HG03060 (cell line): ENCODE data around the gene JAK1.

Experiments used
- ATAC-seq: cut with Tn5 transposase; IDR thresholded peaks from one replicate; pipeline ENCODE4 v1.9.1; 2021; ENCODE audit warnings: low read depth, moderate number of reproducible peaks; ENCODE audit not compliant: unreplicated experiment

The JAK1 gene

DNA sequence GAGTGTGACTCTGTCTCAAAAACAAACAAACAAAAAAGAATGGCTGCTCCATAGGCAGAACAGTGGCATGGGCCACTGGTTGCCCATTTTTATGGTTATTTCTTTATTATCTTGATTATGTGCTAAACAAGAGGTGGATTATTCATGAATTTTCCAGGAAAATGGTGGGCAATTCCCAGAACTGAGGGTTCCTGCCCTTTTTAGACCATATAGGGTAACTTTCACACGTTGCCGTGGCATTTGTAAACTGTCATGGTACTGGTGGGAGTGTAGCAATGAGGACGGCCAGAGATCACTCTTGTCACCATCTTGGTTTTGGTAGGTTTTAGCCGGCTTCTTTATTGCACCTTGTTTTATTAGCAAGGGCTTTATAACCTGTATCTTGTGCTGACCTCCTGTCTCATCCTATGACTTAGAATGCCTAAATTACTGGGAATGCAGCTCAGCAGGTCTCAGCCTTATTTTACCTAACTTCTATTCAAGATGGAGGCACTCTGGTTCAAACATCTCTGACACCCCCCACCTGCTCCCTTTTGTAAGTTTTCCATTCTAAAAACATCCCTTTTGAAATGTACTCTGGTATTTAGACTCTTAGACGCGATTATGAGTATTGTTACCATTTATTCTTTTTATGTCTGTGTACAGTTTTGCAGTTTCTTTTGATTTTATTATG, 164.4 kb downstream of the JAK1 start:
- ATAC-seq, result no peak

DNA sequence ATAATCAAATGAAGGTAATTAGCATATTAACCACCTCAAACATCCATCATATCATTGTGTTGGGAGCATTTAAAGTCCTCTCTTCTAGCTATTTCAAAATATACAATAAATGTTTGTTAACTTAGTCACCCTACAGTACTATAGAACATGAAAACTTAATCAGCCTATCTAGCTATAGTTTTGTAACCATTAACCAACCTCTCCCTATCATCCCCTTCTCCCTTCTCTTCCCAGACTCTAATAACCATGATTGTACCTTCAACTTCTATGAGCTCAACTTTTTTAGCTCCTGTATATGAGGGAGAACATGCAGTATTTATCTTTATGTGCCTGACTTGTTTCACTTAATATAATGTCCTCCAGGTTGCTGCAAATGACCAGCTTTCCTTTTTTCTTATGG, 167.5 kb downstream of the JAK1 start:
- no peak for ATAC-seq

DNA sequence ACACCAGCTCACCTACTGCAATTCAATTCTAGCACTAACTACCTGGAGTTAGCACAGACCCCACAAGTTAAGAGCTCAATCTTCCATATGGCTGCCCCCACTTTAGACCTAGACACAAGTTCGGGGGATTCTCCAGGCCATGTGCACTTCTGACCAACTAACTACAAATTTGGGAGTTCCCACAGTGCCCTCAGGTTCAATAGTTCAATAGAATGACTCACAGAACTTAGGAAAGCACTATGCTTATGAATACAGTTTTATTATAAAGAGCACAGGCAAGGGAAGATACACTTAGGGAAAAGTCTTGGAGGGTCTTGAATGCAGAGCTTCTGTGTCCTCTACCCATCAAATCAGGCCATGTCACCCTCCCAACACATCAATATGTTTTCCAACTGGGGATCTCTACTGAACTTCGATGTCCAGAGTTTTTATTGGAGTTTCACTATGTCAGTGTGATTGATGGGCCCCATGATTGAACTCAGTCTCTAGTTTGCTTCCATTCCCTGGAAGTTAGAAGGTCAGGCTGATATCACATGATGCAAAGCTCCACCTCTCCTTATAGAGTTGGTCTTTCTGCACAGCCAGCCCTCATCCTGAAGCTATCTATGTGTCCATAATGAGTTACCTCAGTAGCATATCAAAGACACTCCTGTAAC, 175.4 kb downstream of the JAK1 start:
- no peak for ATAC-seq
